Keratinocyte (primary cell): ENCODE data around the gene ZC3H10. TPM values are rescaled to one million over a fixed set of nuclear protein-coding genes. Genes with fewer than 3 reads are reported as not detected.

Experiments
- DNase-seq: peaks from one replicate; pipeline ENCODE4 v3.0.0-alpha.2; 2011; ENCODE audit warnings: low read depth, missing footprints, low spot score
- FAIRE-seq: peaks from 2 replicates; lab custom pipeline; 2011; peaks lifted over from hg19 to GRCh38; lab: Jason Lieb, UNC
- H2AFZ ChIP-seq: 2 replicates; pipeline ENCODE4 v1.6.0; 2012; ENCODE audit warnings: low read length, control low read depth, inconsistent platforms; ENCODE audit not compliant: control insufficient read depth
- H3K27ac ChIP-seq: 2 replicates; pipeline ENCODE4 v1.5.1; 2011; ENCODE audit warnings: low read length; ENCODE audit not compliant: control insufficient read depth, insufficient read depth
- H3K27me3 ChIP-seq: 3 replicates; pipeline ENCODE4 v1.6.0; 2011; ENCODE audit warnings: low read length; ENCODE audit not compliant: control insufficient read depth, insufficient read depth; ENCODE audit errors: extremely low read depth
- H3K36me3 ChIP-seq, 2 experiments: 2 replicates in 1 of 2; 3 replicates in 1 of 2; pipeline ENCODE4 v1.5.1; 2011; ENCODE audit warnings: low read length in 2 of 2, mild to moderate bottlenecking in 1 of 2; ENCODE audit not compliant: control insufficient read depth in 2 of 2, insufficient read depth in 2 of 2; ENCODE audit errors: extremely low read depth in 1 of 2
- H3K4me1 ChIP-seq: 3 replicates; pipeline ENCODE4 v1.5.1; 2011; ENCODE audit warnings: low read length; ENCODE audit not compliant: control insufficient read depth, insufficient read depth; ENCODE audit errors: extremely low read depth
- H3K4me2 ChIP-seq: 3 replicates; pipeline ENCODE4 v1.6.0; 2011; ENCODE audit warnings: low read depth, low read length; ENCODE audit not compliant: control insufficient read depth, insufficient read depth; ENCODE audit errors: extremely low read depth
- H3K4me3 ChIP-seq, 3 experiments: fragments of 200-600 bp in 1 of 3; sonication (generic) in 1 of 3; 2 replicates in 2 of 3; 3 replicates in 1 of 3; pipeline ENCODE4 v1.5.1; 2011 to 2016; ENCODE audit warnings: low read length in 3 of 3, mild to moderate bottlenecking in 3 of 3, control low read depth in 2 of 3, inconsistent platforms in 1 of 3, low read depth in 1 of 3, mixed read lengths in 1 of 3, mixed run types in 1 of 3, moderate library complexity in 1 of 3; ENCODE audit not compliant: control insufficient read depth in 2 of 3, insufficient read depth in 2 of 3; ENCODE audit errors: extremely low read depth in 1 of 3
- H3K79me2 ChIP-seq: 2 replicates; pipeline ENCODE4 v1.6.0; 2012; ENCODE audit warnings: low read length; ENCODE audit not compliant: control insufficient read depth, insufficient read depth
- H3K9ac ChIP-seq: 3 replicates; pipeline ENCODE4 v1.6.0; 2011; ENCODE audit warnings: low read length; ENCODE audit not compliant: control insufficient read depth, insufficient read depth; ENCODE audit errors: extremely low read depth
- H3K9me1 ChIP-seq: 3 replicates; pipeline ENCODE4 v1.6.0; 2011; ENCODE audit warnings: low read length; ENCODE audit not compliant: control insufficient read depth, insufficient read depth; ENCODE audit errors: extremely low read depth
- H3K9me3 ChIP-seq: 2 replicates; pipeline ENCODE4 v1.5.1; 2012; ENCODE audit warnings: low read depth, low read length; ENCODE audit not compliant: control insufficient read depth
- H4K20me1 ChIP-seq: 3 replicates; pipeline ENCODE4 v1.6.0; 2011; ENCODE audit warnings: low read length; ENCODE audit not compliant: control insufficient read depth, insufficient read depth; ENCODE audit errors: extremely low read depth
- CTCF ChIP-seq, 3 experiments: IDR thresholded peaks in 1 of 3; conservative IDR thresholded peaks in 1 of 3; optimal IDR thresholded peaks in 1 of 3; 2 replicates in 2 of 3; 3 replicates in 1 of 3; pipeline versions ENCODE3 to v1.5.1; 2011; ENCODE audit warnings: low read length in 3 of 3, mild to moderate bottlenecking in 3 of 3, moderate library complexity in 2 of 3, control low read depth in 1 of 3, inconsistent platforms in 1 of 3; ENCODE audit not compliant: insufficient read depth in 2 of 3; ENCODE audit errors: extremely low read depth in 1 of 3
- EZH2 ChIP-seq: IDR thresholded peaks from one replicate; pipeline ENCODE4 v1.6.1; 2012; ENCODE audit warnings: inconsistent platforms, mild to moderate bottlenecking, low read length, moderate library complexity
- dilution Hi-C: fragments of 300-500 bp; cut with MboI; formaldehyde crosslinking; loops from one replicate; pipeline ENCODE4 v1.7.0; 2020; ENCODE audit warnings: low sequenced_read_pairs; ENCODE audit not compliant: extremely low pct_ligation_motif_present
- polyA plus RNA-seq, 5 experiments: library from polyadenylated mRNA; depleted of rRNA in 3 of 5; stranded (reverse) in 3 of 5; stranded (forward) in 1 of 5; unstranded in 1 of 5; fragments of >200 nt; gene quantifications; 1 replicate in 1 of 5; 2 replicates in 3 of 5; 3 replicates in 1 of 5; pipeline versions ENCODE4 v1.2.1 to v1.2.3, GENCODE V29; 2011 to 2012; ENCODE audit warnings: missing spikeins in 2 of 5, low read depth in 1 of 5, low replicate concordance in 1 of 5

Gene ZC3H10
- polyA plus RNA-seq, 1 donor (not counting 4 experiments of a cell fraction or from before 2014, with no cell fraction given): 0.85 TPM

GRCh38 chr12:56080556-56081138, 37.4 kb upstream of the ZC3H10 start:
- FAIRE-seq (no peak), DNase-seq (peak; percentile 54)
- peak overlapping the region; percentile 83 for H3K9ac ChIP-seq

GRCh38 chr12:56081393-56082347, 36.4 kb upstream of the ZC3H10 start:
- peak overlapping the region; percentile 93 for H3K4me2 ChIP-seq
- H3K27me3 ChIP-seq: no peaks in the 10 kb centered on the region
- H3K4me3 ChIP-seq: peak overlapping the region in 2 of 3 experiments; percentile 72 to 79
- peaks cover 16% of the 10 kb centered on the region for H3K4me1 ChIP-seq
- H3K27ac ChIP-seq: no peak overlapping the region
- TF ChIP-seq CTCF (optimal IDR thresholded peaks at IDR 0.05 in 1 of 3, IDR thresholded peaks at IDR 0.05 in 1 of 3, conservative IDR thresholded peaks at IDR 0.05 in 1 of 3; ENCODE audit: extremely low read depth in 1 of 3, insufficient read depth in 2 of 3, low read length in 3 of 3) (no peak), EZH2 (no peak)
- no peaks in the 10 kb centered on the region for H3K9me3 ChIP-seq
- no peaks in the 10 kb centered on the region for H4K20me1 ChIP-seq
- no peak for FAIRE-seq
- no peak for DNase-seq
- H3K9ac ChIP-seq: no peak overlapping the region
- no peak overlapping the region for H2AFZ ChIP-seq
- no peaks in the 10 kb centered on the region for H3K79me2 ChIP-seq
- dilution Hi-C loops: no loop called here
- no peaks in the 10 kb centered on the region for H3K9me1 ChIP-seq
- peaks cover 0 to 8% of the 10 kb centered on the region in 2 experiments for H3K36me3 ChIP-seq

More at GRCh38 chr12:56080556-56081138, 37.4 kb upstream of the ZC3H10 start:
- Histone ChIP-seq H3K4me2 (peak overlapping the region; percentile 93), H3K4me1 (peaks cover 10% of the 10 kb centered on the region), H2AFZ (peak overlapping the region; percentile 97), H3K79me2 (no peaks in the 10 kb centered on the region), H4K20me1 (no peaks in the 10 kb centered on the region), H3K27ac (peak overlapping the region; percentile 84), H3K9me1 (no peaks in the 10 kb centered on the region), H3K27me3 (no peaks in the 10 kb centered on the region), H3K36me3 (peaks cover 0 to 8% of the 10 kb centered on the region in 2 experiments), H3K4me3 (peak overlapping the region; percentile 72 to 79 (median 79)), H3K9me3 (no peaks in the 10 kb centered on the region)
- no peak for TF ChIP-seq EZH2
- no peak for TF ChIP-seq CTCF (optimal IDR thresholded peaks at IDR 0.05 in 1 of 3, IDR thresholded peaks at IDR 0.05 in 1 of 3, conservative IDR thresholded peaks at IDR 0.05 in 1 of 3; ENCODE audit: extremely low read depth in 1 of 3, insufficient read depth in 2 of 3, low read length in 3 of 3)
- dilution Hi-C loops: no loop called here
